Colonic mucosa (tissue), 4 donors: ENCODE results near the gene PILRB. TPM values are rescaled to one million over a fixed set of nuclear protein-coding genes. Genes with fewer than 3 reads are reported as not detected.
A peak's percentile ranks its signal among the peaks of the same experiment; 100 is the strongest.

Experiments
- DNase-seq: peaks from one replicate; pipeline ENCODE4 v3.0.0-alpha.2; 2020
- H3K27ac ChIP-seq: fragments of 200-600 bp; one replicate; pipeline ENCODE4 v1.8.0; 2021
- H3K27me3 ChIP-seq: fragments of 200-600 bp; one replicate; pipeline ENCODE4 v1.8.0; 2021
- H3K36me3 ChIP-seq: fragments of 200-600 bp; one replicate; pipeline ENCODE4 v1.8.0; 2021
- H3K4me1 ChIP-seq: fragments of 200-600 bp; one replicate; pipeline ENCODE4 v1.8.0; 2021; ENCODE audit warnings: mild to moderate bottlenecking
- H3K4me3 ChIP-seq: fragments of 200-600 bp; one replicate; pipeline ENCODE4 v1.8.0; 2021
- H3K9ac ChIP-seq, 2 donors: one replicate each; pipeline ENCODE4 v1.7.0; 2013; ENCODE audit warnings: control low read depth in 2 of 2, low read depth in 2 of 2, low read length in 2 of 2
- H3K9me3 ChIP-seq: fragments of 200-600 bp; one replicate; pipeline ENCODE4 v1.8.0; 2021
- intact Hi-C: fragments of 100-400 bp; cut with DNase I; formaldehyde crosslinking; loops from one replicate; pipeline ENCODE4 v1.14.1; 2022
- total RNA-seq, 2 donors: library from RNA; stranded (reverse); fragmentation: NEBNext Ultra II Directional in 1 of 2; extraction: Animal tissue kit (Norgen Biotek cat#: 25700) in 1 of 2; gene quantifications; one replicate each; pipeline ENCODE4 v1.2.1, GENCODE V29; 2021
- TF ChIP-seq, protein P1 (sequence below): fragments of 200-600 bp; IDR thresholded peaks from one replicate; pipeline ENCODE4 v1.8.0; 2022; ENCODE audit warnings: antibody characterized with exemption, mild to moderate bottlenecking
- donor health status: healthy.
- donor health status: DM: no; HTN: no; CAD: no.
- donor health status: DM: no; HTN: no; CAD: no.

Gene PILRB
- total RNA-seq, 2 donors from 2014 or later: 18.2 to 57.9 TPM

- intact Hi-C loops: no loop called here
These were observed 11.2 kb downstream of the PILRB start for GRCh38 chr7:100369105-100369504.

DNA sequence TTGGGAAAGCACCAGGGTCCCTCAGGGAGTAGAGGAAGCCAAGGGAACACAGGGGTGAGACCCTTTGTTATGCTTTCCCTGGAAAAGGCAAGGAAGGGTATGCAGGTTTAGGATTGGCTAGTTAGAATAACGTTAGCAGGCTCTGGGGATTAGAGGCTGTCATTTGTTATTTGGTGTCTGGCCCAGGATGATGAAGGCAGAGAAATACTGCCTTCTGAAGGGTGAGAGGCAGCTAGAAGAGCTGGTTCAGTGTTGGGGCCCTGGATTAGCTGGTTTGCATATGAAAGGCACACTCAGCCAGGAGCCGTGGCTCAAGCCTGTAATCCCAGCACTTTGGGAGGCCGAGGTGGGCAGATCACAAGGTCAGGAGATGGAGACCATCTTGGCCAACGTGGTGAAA is 12.4 kb downstream of the PILRB start:
- Histone ChIP-seq H3K36me3 (no peaks in the 10 kb centered on the region), H3K27ac (no peak overlapping the region), H3K9me3 (no peaks in the 10 kb centered on the region), H3K4me1 (no peaks in the 10 kb centered on the region), H3K27me3 (no peaks in the 10 kb centered on the region), H3K9ac (no peak overlapping the region), H3K4me3 (no peak overlapping the region)
- TF ChIP-seq, protein P1, sequence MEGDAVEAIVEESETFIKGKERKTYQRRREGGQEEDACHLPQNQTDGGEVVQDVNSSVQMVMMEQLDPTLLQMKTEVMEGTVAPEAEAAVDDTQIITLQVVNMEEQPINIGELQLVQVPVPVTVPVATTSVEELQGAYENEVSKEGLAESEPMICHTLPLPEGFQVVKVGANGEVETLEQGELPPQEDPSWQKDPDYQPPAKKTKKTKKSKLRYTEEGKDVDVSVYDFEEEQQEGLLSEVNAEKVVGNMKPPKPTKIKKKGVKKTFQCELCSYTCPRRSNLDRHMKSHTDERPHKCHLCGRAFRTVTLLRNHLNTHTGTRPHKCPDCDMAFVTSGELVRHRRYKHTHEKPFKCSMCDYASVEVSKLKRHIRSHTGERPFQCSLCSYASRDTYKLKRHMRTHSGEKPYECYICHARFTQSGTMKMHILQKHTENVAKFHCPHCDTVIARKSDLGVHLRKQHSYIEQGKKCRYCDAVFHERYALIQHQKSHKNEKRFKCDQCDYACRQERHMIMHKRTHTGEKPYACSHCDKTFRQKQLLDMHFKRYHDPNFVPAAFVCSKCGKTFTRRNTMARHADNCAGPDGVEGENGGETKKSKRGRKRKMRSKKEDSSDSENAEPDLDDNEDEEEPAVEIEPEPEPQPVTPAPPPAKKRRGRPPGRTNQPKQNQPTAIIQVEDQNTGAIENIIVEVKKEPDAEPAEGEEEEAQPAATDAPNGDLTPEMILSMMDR: no peak
- DNase-seq: no peak
- intact Hi-C loops: no loop called here

More at GRCh38 chr7:100369105-100369504, 11.2 kb downstream of the PILRB start:
- no peak overlapping the region for H3K4me3 ChIP-seq
- H3K9me3 ChIP-seq: no peaks in the 10 kb centered on the region
- DNase-seq: peak; percentile 43
- no peak overlapping the region for H3K9ac ChIP-seq
- H3K27ac ChIP-seq: peak overlapping the region; percentile 65
- no peaks in the 10 kb centered on the region for H3K36me3 ChIP-seq
- TF ChIP-seq, protein P1: no peak
- H3K4me1 ChIP-seq: no peaks in the 10 kb centered on the region
- H3K27me3 ChIP-seq: no peaks in the 10 kb centered on the region

DNA sequence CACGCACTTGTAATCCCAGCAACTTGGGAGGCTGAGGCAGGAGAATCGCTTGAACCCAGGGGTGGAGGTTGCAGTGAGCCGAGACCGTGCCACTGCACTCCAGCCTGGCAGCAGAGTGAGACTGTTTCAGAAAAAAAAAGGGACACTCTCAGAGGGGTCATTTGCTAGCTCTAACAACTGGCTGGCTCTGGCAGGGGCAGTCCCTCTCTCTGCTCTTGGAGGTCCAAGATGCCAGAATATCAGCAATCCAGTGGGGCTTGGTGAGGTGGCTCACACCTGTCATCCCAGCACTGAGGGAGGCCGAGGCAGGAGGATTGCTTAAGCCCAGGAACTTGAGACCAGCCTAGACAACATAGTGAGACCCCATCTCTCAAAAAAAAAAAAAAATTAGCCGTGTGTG is 12.8 kb downstream of the PILRB start:
- H3K9ac ChIP-seq: no peak overlapping the region
- no peaks in the 10 kb centered on the region for H3K9me3 ChIP-seq
- H3K36me3 ChIP-seq: no peaks in the 10 kb centered on the region
- no peak overlapping the region for H3K4me3 ChIP-seq
- intact Hi-C loops: no loop called here
- H3K27me3 ChIP-seq: no peaks in the 10 kb centered on the region
- no peak for DNase-seq
- TF ChIP-seq, protein P1: no peak
- no peaks in the 10 kb centered on the region for H3K4me1 ChIP-seq
- no peak overlapping the region for H3K27ac ChIP-seq

GRCh38 chr7:100371561-100372171 is 13.7 kb downstream of the PILRB start:
- no peaks in the 10 kb centered on the region for H3K9me3 ChIP-seq
- TF ChIP-seq, protein P1: no peak
- no peak for DNase-seq

DNA sequence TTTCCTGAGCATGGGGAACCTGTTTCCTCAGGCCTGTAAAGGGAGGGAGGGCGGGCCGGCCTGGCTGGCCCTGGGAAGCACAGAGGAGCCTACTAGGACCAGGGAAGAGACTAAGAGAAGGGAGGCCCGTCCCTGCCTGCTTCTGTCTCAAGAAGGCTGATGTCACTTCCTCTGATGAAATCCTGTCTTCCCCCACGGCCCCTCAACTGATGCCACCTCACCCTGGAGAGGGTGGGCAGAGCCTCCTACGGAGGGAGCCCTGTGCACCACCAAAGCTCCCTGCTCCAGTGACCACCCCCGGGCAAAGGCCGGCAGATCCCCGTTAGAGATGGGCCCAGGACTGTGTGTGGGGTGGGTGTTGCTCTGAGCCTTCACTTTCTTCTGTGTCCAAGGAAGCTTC is 14.3 kb downstream of the PILRB start:
- TF ChIP-seq, protein P1: no peak
- H3K4me3 ChIP-seq: no peak overlapping the region
- H3K9ac ChIP-seq: no peak overlapping the region
- H3K27me3 ChIP-seq: no peaks in the 10 kb centered on the region
- no peaks in the 10 kb centered on the region for H3K4me1 ChIP-seq
- no peaks in the 10 kb centered on the region for H3K9me3 ChIP-seq
- no peaks in the 10 kb centered on the region for H3K36me3 ChIP-seq
- intact Hi-C loops: no loop called here
- DNase-seq: no peak
- H3K27ac ChIP-seq: no peak overlapping the region

More at GRCh38 chr7:100371561-100372171, 13.7 kb downstream of the PILRB start:
- H3K9ac ChIP-seq: no peak overlapping the region
- H3K27me3 ChIP-seq: no peaks in the 10 kb centered on the region
- H3K27ac ChIP-seq: no peak overlapping the region
- no peak overlapping the region for H3K4me3 ChIP-seq
- H3K4me1 ChIP-seq: no peaks in the 10 kb centered on the region
- intact Hi-C loops: no loop called here
- H3K36me3 ChIP-seq: no peaks in the 10 kb centered on the region
